Vagina (tissue), 2 donors: Measurements from ENCODE around the gene ADPRH.

Experiments
- CTCF ChIP-seq, 3 experiments: fragments of 450-650 bp in 2 of 3; fragments of 200-600 bp in 1 of 3; sonication (generic) in 1 of 3; IDR thresholded peaks; one replicate each; pipeline ENCODE4 v1.5.1; 2017 to 2019; ENCODE audit warnings: antibody characterized with exemption in 3 of 3, mild to moderate bottlenecking in 2 of 3, moderate library complexity in 2 of 3
- POLR2A ChIP-seq, 2 donors: fragments of 450-650 bp; IDR thresholded peaks; one replicate each; pipeline ENCODE4 v1.6.1; 2017; ENCODE audit warnings: antibody characterized with exemption in 2 of 2, mild to moderate bottlenecking in 2 of 2, moderate library complexity in 2 of 2
- POLR2AphosphoS5 ChIP-seq, 2 donors: sonication (generic); formaldehyde crosslinking; IDR thresholded peaks; one replicate each; pipeline ENCODE4 v1.9.0; 2017; ENCODE audit warnings: antibody characterized with exemption in 2 of 2, mild to moderate bottlenecking in 2 of 2, low read depth in 1 of 2; ENCODE audit not compliant: insufficient read depth in 1 of 2

DNA sequence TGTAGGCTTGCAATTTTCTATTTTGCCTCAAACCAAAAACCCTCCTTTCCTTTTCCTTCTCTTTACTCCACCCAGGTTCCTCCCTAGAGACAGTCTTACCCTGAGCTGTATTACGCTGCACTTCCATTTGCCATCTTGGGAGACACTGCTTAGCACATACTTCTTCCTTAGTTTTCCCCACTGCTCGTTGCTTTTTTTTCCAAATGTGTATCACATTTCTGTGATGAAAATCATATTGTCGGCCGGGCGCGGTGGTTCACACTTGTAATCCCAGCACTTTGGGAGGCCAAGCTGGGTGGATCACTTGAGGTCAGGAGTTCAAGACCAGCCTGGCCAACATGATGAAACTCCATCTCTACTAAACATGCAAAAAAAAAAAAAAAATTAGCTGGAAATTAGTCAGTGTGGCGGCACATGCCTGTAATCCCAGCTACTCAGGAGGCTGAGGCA, 51.6 kb downstream of the ADPRH start:
- no peak for TF ChIP-seq CTCF (IDR thresholded peaks at IDR 0.05)
- no peak for TF ChIP-seq POLR2A (IDR thresholded peaks at IDR 0.05)
- no peak for TF ChIP-seq POLR2AphosphoS5 (IDR thresholded peaks at IDR 0.05; ENCODE audit: insufficient read depth in 1 of 2, low read depth in 1 of 2)
